Mammary epithelial cell (primary cell): ENCODE data around the gene ODAD4.

Experiments used
- CTCF ChIP-seq, 2 donors: IDR thresholded peaks in 1 of 2; conservative IDR thresholded peaks in 1 of 2; 2 replicates each; pipeline ENCODE4 v1.5.1; 2011 to 2012; ENCODE audit warnings: inconsistent platforms in 2 of 2, low read length in 2 of 2, mild to moderate bottlenecking in 2 of 2, control low read depth in 1 of 2, low read depth in 1 of 2; ENCODE audit not compliant: insufficient read depth in 1 of 2; ENCODE audit errors: extremely low read depth in 1 of 2
- EZH2 ChIP-seq: IDR thresholded peaks from 2 replicates; pipeline ENCODE4 v1.6.1; 2012; ENCODE audit warnings: low read length, inconsistent platforms, borderline replicate concordance

- TF ChIP-seq CTCF (conservative IDR thresholded peaks at IDR 0.05 in 1 of 2, IDR thresholded peaks at IDR 0.05 in 1 of 2; ENCODE audit: extremely low read depth in 1 of 2, insufficient read depth in 1 of 2, low read depth in 1 of 2, low read length in 2 of 2) (no peak), EZH2 (no peak)
Observed at GRCh38 chr17:41977991-41978390, 47.6 kb downstream of the ODAD4 start.
